ENCODE measurements around the gene DISC1.

Gene DISC1

DNA sequence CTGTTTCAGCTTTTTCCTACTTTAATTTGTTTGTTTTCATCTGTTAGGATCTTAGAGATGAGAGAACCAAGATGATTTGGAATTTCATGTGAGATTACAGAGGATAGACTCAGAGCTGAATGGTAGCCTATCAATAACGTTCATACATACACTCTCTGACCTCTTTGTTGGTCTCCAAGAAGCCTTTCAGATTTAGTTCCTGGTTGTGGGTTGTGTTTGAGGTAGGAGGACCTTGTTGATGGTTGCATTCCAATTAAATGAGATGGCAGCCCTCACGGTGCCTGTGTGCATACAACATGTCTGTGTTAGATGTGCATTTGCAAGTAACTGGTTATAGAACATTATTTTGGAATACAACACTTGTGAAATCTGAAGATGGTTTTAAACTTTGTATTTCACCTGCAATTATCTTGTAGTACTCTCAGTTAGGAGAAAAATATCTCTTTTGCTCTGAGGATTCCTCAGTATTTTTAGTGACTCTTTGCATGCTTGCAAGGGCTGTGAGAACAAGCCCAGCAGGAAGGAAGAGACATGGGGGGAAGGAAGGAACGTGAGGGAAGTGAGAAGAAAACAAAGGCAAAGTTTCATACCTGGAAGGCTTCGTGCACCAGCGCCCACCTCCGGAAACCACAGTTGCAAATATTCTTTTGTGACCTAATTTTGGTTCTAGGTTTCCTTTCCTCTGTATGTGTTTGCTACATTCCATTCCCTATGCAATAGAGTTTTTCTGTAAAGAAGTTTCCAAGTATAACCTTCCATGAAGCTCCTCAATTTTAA is 291.8 kb downstream of the DISC1 start:
- TF ChIP-seq ZNF274 (IDR thresholded peaks at IDR 0.05; ENCODE audit: low read depth, low read length): no peak
- H3K4me3 ChIP-seq (ENCODE audit: low read length): no peak overlapping the region

DNA sequence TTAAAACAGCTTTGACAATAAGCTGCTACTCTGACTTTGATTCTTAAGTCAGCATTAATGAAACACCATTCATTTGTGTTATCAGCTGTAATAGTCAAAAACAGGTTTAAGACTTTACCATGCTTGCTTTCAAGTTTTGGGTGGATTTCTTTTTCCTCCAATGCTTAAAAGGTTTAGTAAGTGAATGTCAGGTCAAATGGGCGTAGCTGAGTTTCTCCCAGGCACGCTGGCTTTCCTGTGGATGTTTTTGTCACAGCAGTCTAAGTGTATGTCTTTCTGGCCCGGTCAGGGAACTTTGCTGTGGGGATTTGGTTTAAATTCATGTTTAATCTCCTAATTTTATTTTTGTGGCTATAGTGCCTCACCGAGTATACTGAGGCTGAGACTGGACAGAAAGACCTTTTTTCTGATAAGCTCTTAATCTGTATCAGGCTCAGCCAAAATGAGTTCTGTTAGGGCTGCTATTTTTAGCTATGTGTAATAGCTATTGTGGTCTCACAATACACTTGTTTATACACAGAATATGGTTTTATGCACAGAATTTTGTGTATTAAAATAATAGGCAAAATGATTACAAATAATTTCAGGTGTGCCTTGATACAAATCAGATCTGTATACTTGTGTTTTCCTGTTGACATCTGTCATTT is 292.8 kb downstream of the DISC1 start:
- TF ChIP-seq ZNF274 (IDR thresholded peaks at IDR 0.05; ENCODE audit: low read depth, low read length): no peak
- no peak overlapping the region for H3K4me3 ChIP-seq (ENCODE audit: low read length)

DNA sequence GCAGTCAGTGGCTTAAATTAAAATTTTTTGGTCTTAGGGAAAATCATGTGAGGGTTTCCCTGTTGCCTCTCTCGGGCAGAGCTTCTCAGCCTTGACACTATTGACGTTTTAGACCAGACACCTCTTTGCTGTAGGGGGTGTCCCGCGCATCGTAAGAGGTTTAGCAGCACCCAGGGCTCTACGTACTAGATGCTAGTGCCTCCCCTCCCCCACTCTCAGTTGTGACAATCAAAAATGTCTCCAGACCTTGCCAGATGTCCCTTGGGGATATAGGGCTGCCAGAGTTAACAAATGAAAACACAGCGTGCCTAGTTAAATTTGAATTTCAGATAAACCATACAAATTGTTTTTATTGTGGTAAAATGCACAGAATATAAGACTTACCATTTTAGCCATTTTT is 293.3 kb downstream of the DISC1 start:
- TF ChIP-seq ZNF274 (IDR thresholded peaks at IDR 0.05; ENCODE audit: low read depth, low read length): no peak

GRCh38 chr1:231921646-231922345 is 295.2 kb downstream of the DISC1 start:
- no peak for TF ChIP-seq ZNF274 (IDR thresholded peaks at IDR 0.05; ENCODE audit: low read depth, low read length)
- H3K4me3 ChIP-seq (ENCODE audit: low read length): no peak overlapping the region

More for the DNA sequence above, 293.3 kb downstream of the DISC1 start:
- no peak overlapping the region for H3K4me3 ChIP-seq (ENCODE audit: low read length)

GRCh38 chr1:231923491-231924041 is 297.0 kb downstream of the DISC1 start:
- no peak overlapping the region for H3K4me3 ChIP-seq (ENCODE audit: low read length)
- TF ChIP-seq ZNF274 (IDR thresholded peaks at IDR 0.05; ENCODE audit: low read depth, low read length): no peak

- no peak for TF ChIP-seq ZNF274 (IDR thresholded peaks at IDR 0.05; ENCODE audit: low read depth, low read length)
- no peak overlapping the region for H3K4me3 ChIP-seq (ENCODE audit: low read length)
Observed at GRCh38 chr1:231924180-231924579, 297.6 kb downstream of the DISC1 start.

- no peak for TF ChIP-seq ZNF274 (IDR thresholded peaks at IDR 0.05; ENCODE audit: low read depth, low read length)
Observed at GRCh38 chr1:231925864-231926263, 299.3 kb downstream of the DISC1 start.

GRCh38 chr1:231926340-231926739 is 299.8 kb downstream of the DISC1 start:
- no peak for TF ChIP-seq ZNF274 (IDR thresholded peaks at IDR 0.05; ENCODE audit: low read depth, low read length)
- no peak overlapping the region for H3K4me3 ChIP-seq (ENCODE audit: low read length)

More at GRCh38 chr1:231925864-231926263, 299.3 kb downstream of the DISC1 start:
- H3K4me3 ChIP-seq (ENCODE audit: low read length): no peak overlapping the region

GRCh38 chr1:231926933-231927332 is 300.3 kb downstream of the DISC1 start:
- no peak for TF ChIP-seq ZNF274 (IDR thresholded peaks at IDR 0.05; ENCODE audit: low read depth, low read length)

DNA sequence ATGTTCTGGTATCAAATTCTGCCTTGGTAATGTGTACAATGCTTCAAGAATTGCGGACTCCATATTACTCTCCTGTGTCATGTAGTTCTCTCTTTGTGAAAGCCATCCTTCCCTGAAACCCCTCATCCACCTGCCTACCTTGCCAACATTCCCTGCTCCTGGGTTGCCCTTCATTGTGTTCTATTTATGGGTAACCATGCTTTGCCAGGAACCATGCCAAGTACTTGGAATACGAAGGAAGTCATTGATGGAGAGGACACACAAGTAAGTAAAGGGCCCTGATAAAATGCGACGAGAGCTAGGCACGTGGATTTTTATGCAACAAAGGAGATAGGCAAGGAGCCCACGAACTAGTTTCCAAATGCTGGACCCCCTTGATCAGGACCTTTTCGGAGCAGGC is 300.8 kb downstream of the DISC1 start:
- no peak for TF ChIP-seq ZNF274 (IDR thresholded peaks at IDR 0.05; ENCODE audit: low read depth, low read length)
- H3K4me3 ChIP-seq (ENCODE audit: low read length): no peak overlapping the region

More at GRCh38 chr1:231926933-231927332, 300.3 kb downstream of the DISC1 start:
- no peak overlapping the region for H3K4me3 ChIP-seq (ENCODE audit: low read length)

DNA sequence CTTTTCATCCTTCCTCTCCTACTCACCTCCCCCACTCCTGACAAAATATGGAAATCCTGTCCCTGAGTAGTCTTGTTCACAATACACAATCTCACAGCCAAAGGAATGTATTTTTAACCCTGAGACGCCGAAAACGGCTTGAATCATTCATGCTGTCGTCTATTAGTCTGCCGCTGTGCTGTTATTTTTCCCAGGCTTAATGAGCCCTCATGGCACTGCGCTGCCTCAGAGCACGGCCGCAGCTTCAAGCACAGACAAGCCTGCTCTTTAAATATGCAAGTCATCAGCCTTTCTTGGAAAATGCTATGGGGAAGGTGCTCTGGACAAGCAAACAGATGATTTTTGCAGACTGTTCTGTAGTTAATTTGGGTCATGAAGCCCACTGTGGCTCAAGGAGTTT is 302.7 kb downstream of the DISC1 start:
- TF ChIP-seq ZNF274 (IDR thresholded peaks at IDR 0.05; ENCODE audit: low read depth, low read length): no peak
- no peak overlapping the region for H3K4me3 ChIP-seq (ENCODE audit: low read length)

GRCh38 chr1:231930257-231930947 is 303.8 kb downstream of the DISC1 start:
- TF ChIP-seq ZNF274 (IDR thresholded peaks at IDR 0.05; ENCODE audit: low read depth, low read length): no peak
- H3K4me3 ChIP-seq (ENCODE audit: low read length): no peak overlapping the region

DNA sequence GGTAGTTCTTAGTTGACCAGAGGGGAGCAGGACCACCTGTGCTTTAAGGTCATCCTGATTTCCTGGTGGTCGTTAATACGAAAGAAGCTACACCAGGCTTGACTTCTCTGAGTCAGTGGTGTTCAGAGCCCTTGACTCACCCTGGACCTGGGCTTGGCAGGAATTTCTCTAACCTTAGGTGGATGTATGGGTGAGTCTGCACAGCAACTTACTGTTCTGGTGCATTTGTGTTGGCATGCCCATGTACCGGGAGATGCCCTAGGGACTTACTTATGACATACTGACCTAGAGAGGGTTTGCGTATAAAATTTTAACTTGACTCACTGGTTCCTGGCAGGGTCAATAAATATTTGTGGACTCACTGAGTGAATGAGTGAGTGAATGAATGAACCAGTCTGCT is 304.6 kb downstream of the DISC1 start:
- H3K4me3 ChIP-seq (ENCODE audit: low read length): no peak overlapping the region
- TF ChIP-seq ZNF274 (IDR thresholded peaks at IDR 0.05; ENCODE audit: low read depth, low read length): no peak
